GM19023 (cell line): Measurements from ENCODE around the gene CASZ1.

Experiments
- ATAC-seq: cut with Tn5 transposase; IDR thresholded peaks from one replicate; pipeline ENCODE4 v1.9.1; 2021; ENCODE audit warnings: mild to moderate bottlenecking, moderate library complexity; ENCODE audit not compliant: unreplicated experiment

CASZ1 gene

GRCh38 chr1:10776190-10776905 lies 20.1 kb downstream of the CASZ1 start:
- no peak for ATAC-seq

DNA sequence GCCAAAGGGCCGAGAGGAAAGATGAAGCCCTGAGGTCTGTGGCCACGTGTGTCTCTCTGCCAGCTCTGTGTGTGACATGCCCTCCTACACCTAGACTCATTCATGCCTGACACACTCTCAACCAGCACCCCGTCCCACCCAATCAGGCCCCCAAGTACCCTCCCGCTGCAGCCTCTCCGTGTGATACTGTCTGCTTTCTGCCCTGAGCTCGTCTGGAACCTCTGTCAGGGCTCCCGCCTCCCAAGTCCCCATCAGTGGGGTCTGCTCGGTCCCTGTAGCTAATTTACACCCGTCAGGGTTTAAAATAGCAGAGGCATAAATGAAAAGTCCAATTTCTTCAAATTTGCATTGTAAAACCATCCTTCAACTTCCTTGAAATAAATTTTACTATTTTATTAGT lies 20.7 kb downstream of the CASZ1 start:
- ATAC-seq = no peak

DNA sequence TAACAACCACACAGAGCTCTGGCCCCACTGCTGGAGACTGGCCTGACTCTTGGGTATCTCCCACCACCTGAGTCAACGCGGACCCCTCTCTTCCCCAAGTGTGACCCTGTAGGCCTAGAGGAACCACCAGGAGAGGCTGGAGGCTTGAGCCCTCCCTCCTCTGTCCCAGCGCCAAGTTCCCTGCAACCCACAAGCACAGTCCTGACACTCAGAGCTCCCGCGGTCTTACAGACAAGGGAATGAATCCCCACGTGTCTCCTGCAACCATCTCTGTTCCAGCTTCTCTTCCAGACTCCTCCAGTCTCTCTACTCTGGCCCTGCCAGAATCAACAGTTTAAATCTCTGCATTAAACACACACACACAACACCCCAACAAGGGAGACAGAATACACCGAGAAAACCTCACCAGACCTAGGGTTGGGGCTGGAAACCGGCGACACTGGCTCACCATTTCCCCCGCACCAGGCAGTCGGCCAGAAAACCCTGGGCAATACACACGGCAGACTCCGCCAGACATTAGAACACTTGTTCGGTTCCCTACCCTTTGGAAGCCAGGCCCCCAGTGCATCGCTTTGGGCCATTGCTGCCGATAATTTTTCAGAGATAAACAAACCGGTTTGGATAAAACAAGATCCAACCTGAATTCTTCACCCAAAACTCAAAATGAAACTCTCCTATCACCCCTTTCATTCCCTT lies 21.7 kb downstream of the CASZ1 start:
- ATAC-seq = no peak

GRCh38 chr1:10773851-10774614 lies 22.4 kb downstream of the CASZ1 start:
- ATAC-seq = no peak

- ATAC-seq = no peak
Measured at GRCh38 chr1:10773376-10773775, 23.1 kb downstream of the CASZ1 start.

GRCh38 chr1:10772711-10773110 lies 23.7 kb downstream of the CASZ1 start:
- no peak for ATAC-seq

GRCh38 chr1:10771789-10772188 lies 24.7 kb downstream of the CASZ1 start:
- no peak for ATAC-seq

- no peak for ATAC-seq
Measured at GRCh38 chr1:10768552-10768951, 27.9 kb downstream of the CASZ1 start.

DNA sequence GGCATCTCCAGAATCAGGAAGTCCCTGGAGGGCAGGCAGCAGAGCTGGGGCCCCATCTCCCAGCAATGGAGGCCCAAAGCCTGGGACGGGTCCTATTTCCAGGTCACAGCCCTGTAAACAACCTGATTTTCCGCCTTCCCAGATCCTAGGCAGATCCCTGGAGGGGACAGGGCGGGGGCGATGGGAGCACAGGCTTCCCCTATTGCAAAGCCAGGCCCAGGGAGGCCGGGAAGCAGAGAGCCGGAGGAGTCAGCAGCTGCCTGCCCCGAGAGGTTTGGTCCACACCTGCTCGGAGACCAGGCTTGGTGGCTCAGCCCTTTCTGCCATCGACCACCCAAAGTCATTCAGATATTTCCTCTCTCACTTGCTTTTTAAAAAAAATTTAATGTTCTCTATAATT lies 29.2 kb downstream of the CASZ1 start:
- ATAC-seq = no peak

GRCh38 chr1:10765734-10766478 lies 30.5 kb downstream of the CASZ1 start:
- no peak for ATAC-seq

DNA sequence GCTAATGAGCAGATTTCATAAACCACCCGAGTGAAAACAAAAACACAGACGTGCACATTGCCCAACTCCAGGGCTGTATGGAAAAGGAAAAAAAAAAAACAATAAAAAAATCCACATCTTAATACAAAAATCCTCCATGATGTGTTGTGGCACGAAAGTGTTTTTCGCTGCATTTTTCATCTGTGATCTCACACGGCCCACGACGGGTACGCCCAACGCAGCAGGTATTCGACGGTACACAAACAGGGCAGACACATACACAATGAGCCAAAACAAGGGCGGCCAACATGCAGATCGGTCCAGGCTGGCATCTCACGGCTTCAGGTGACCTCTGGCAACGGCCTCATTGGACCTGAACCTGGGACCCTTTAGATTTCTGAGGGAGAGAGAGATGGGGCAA lies 31.1 kb downstream of the CASZ1 start:
- ATAC-seq = no peak

DNA sequence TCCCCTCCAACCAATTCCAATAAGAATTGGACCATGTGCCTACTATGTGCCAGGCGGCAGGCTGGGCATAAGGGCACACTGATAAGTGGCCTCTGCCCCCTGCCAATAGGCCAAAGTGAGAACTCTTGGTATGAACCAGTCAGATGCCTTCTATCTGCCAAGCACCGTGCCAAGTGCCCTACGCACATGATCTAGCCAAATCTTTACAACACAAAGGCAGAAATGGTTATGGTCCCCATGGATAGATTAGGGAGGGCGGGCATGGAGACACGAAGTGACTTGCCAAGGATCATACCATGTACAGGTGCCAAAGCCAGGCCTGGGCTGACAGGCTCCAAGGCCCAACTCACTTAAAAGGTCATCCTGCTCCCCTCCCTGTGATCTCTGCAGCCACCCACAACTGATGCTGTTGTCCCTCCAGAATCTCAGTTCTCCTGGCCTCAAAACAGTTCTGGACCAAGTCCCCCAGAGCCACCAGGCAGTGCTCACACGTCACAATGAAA lies 32.1 kb downstream of the CASZ1 start:
- no peak for ATAC-seq

DNA sequence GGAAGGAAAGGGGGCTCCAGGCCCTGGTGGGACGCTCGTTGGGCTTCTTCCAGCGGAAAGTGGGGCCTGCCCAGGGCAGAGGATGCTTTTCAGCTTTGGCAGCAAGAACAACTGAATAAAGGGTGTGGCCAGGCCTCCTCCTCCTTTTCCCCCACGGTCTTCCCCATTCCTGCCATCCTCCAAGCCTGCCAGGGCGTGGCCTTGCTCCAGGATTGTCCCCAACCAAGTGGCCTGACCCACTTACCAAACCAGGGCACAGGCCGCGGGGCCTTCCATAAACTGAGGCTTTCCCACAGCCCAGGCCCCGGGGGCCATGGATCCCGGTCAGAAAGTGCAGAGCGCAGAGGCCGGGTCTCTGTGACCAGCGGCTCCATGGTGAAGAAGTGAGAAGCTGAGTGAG lies 33.6 kb downstream of the CASZ1 start:
- no peak for ATAC-seq

DNA sequence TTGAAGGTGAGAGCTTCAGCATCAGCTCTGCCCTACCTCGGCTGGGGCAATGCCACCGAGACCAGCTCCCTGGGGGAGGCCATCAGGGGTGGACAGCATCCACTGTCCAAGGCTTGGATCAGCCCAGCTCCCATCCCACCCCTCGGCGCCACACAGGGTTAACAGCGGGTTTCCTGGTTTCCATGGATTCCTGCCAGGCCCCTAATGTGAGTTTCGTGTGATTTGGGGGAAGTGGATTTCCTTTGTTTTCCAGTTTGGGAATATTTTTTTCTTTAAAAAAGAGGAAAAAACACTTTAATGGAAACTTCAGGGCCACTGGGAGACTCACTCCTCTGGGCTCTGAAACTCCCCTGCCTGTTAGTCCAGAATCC lies 34.3 kb downstream of the CASZ1 start:
- no peak for ATAC-seq

DNA sequence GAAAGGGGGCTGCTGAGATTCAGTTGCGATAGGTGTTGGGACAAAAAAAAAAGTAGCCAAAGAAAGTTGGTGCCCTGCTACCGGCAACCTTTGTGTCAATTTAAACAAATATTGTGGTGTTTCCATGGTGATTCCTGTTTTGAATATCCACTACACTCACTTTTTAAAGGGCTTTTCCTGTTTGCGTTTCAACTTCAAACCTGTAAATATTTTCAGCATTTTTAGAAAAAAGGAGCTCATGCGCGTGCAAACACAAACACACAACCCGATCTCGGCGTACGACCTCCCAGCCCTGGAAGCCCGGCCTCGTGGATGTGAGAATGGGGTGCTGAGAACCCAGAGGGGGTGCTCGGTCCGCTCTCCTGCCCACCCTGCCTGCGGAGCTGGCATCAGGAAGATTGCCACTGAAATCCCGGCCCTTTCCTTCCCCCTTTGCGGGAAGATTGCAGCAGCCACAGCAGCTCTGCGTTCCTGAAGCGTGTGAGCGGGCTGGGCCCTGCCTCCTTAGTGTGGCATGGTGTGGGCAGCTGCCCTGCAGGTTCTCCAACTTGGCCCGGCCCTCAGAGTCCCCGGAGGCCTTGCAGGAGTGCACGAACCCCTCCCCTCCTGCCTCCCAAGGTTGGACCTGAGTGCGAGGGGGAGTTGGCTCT lies 34.8 kb downstream of the CASZ1 start:
- no peak for ATAC-seq

GRCh38 chr1:10760566-10761502 lies 35.6 kb downstream of the CASZ1 start:
- ATAC-seq = no peak

DNA sequence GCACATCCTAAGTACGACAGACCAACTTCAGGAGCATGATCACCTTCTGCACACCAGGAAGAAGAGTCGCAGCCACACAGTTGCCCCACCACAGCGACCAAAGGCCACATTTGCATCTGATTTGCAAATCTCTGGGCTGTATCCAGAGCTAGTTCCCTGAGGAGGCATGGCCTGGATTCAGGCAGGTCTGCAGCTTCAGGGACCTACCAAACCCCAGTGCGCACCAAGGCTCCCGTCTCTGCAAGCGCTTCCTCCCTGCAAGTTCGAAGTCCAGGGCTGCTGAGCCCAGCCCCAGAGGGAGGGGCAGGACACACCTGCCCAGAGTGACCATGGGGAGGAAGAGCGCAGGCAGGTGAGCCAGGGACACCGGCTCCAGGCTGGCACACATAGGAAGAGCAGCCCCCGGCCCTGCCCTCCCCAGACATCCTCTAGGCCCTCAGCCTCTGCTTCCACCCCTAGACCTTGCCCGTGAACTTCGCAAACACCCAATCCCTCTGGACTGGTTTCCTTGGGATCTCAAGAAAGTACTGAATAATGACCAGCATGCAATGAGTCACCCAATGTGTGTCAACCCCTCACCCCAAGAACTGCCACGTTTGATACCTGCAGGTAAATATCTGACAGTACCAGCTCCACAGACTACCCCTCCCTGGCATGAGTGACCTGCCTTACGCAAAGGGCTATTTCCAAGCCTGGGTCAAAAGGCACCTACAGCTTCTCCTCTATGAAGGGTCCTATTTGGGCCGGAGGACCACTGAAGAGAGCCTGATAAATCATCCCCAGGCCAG lies 36.8 kb downstream of the CASZ1 start:
- no peak for ATAC-seq

DNA sequence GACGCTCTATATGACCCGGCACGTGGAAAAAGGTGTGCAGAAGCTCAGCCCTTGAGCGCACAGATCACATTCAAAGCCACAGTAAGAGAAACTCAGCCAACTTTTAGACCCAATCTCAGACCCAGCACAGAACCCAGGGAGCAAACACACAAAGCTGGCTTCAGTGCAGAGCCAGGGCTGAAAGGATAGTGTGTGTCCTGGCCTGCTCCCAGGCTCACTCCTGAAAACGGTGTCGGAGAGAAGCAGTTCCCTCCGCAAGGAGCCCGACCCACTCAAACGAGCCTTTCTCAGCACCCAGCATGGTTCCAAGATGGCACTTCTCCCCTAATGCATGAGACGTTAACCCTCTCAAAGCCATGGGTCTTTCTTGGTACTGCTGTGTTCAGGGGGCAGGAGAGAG lies 39.6 kb downstream of the CASZ1 start:
- no peak for ATAC-seq
